HepG2 (cell line): ENCODE data around the gene CAMKV. TPM values are rescaled to one million over a fixed set of nuclear protein-coding genes. Genes with fewer than 3 reads are reported as not detected.

Experiments used
- ATAC-seq: fragments of 200-7000 bp; cut with Tn5 transposase; 3 replicates; pipeline ENCODE4 v1.9.1; 2020; ENCODE audit warnings: mild to moderate bottlenecking, moderate library complexity
- BruUV-seq: library from RNA; stranded (reverse); fragments of 400-500 nt; replicated peaks from 2 replicates; lab custom pipeline; 2021; lab: Mats Ljungman, UMichigan
- CTCF ChIA-PET: fragments of 300-600 bp; formaldehyde crosslinking; extraction: SDS; loops from one replicate; lab custom pipeline; 2021; ENCODE audit warnings: low total read pairs, inconsistent platforms, low intra/inter-chr PET ratio; lab: Yijun Ruan, JAX
- POLR2A ChIA-PET: fragments of 350-600 bp; sonication (Branson Sonifier 250); formaldehyde crosslinking; loops from one replicate; lab custom pipeline; 2020; ENCODE audit warnings: antibody characterized with exemption, inconsistent platforms; lab: Yijun Ruan, JAX
- DNase-seq: peaks from one replicate; pipeline ENCODE4 v3.0.0-alpha.2; 2015; ENCODE audit warnings: low spot score
- FAIRE-seq: peaks from 3 replicates; lab custom pipeline; 2011; peaks lifted over from hg19 to GRCh38; lab: Jason Lieb, UNC
- H2AFZ ChIP-seq: one replicate; pipeline ENCODE4 v1.6.1; 2011; ENCODE audit warnings: low read length, inconsistent platforms
- H3K27ac ChIP-seq: fragments of 300-600 bp; 3 replicates; pipeline ENCODE4 v1.8.0; 2011; ENCODE audit warnings: mixed run types, mild to moderate bottlenecking, mixed read lengths, low read length, inconsistent platforms; ENCODE audit not compliant: insufficient read depth; ENCODE audit errors: extremely low read length
- H3K27me3 ChIP-seq, 2 experiments: fragments of 200-600 bp in 1 of 2; 2 replicates in 1 of 2; 3 replicates in 1 of 2; pipeline versions ENCODE4 v1.6.0 to v1.8.0; 2011; ENCODE audit warnings: low read length in 2 of 2, mild to moderate bottlenecking in 2 of 2, moderate library complexity in 2 of 2, inconsistent platforms in 1 of 2; ENCODE audit not compliant: insufficient read depth in 2 of 2, control insufficient read depth in 1 of 2
- H3K36me3 ChIP-seq, 2 experiments: fragments of 200-600 bp in 1 of 2; replicated peaks in 1 of 2; 2 replicates in 1 of 2; 3 replicates in 1 of 2; pipeline versions ENCODE4 v1.5.1 to v1.8.0; 2011; ENCODE audit warnings: low read length in 2 of 2, inconsistent platforms in 1 of 2; ENCODE audit not compliant: insufficient read depth in 2 of 2, control insufficient read depth in 1 of 2
- H3K4me1 ChIP-seq: 2 replicates; pipeline ENCODE4 v1.5.1; 2012; ENCODE audit warnings: low read length, inconsistent platforms; ENCODE audit not compliant: insufficient read depth
- H3K4me2 ChIP-seq: 2 replicates; pipeline ENCODE4 v1.6.0; 2011; ENCODE audit warnings: low read depth, low read length, inconsistent platforms
- H3K4me3 ChIP-seq, 3 experiments: fragments of 200-600 bp in 1 of 3; sonication (generic), shearing (Covaris generic) in 1 of 3; replicated peaks in 1 of 3; 2 replicates each; pipeline ENCODE4 v1.5.1; 2011 to 2016; ENCODE audit warnings: low read length in 3 of 3, inconsistent platforms in 2 of 3, low read depth in 2 of 3, mild to moderate bottlenecking in 2 of 3, control low read depth in 1 of 3, mixed read lengths in 1 of 3; ENCODE audit not compliant: insufficient read depth in 1 of 3
- H3K79me2 ChIP-seq: one replicate; pipeline ENCODE4 v1.6.1; 2011; ENCODE audit warnings: low read length, inconsistent platforms; ENCODE audit not compliant: insufficient read depth
- H3K9ac ChIP-seq: 2 replicates; pipeline ENCODE4 v1.6.0; 2011; ENCODE audit warnings: mild to moderate bottlenecking, low read depth, low read length, inconsistent platforms; ENCODE audit not compliant: insufficient read depth
- H3K9me3 ChIP-seq: 2 replicates; pipeline ENCODE4 v1.5.1; 2012; ENCODE audit warnings: mild to moderate bottlenecking, low read length
- H4K20me1 ChIP-seq: 2 replicates; pipeline ENCODE4 v1.6.0; 2011; ENCODE audit warnings: inconsistent platforms, mild to moderate bottlenecking, low read length, moderate library complexity; ENCODE audit not compliant: insufficient read depth
- MYNN ChIP-seq: sonication (generic); formaldehyde crosslinking; IDR thresholded peaks from 2 replicates; pipeline ENCODE4 v1.4.0; 2020; ENCODE audit warnings: mild to moderate bottlenecking, low read depth, missing genetic modification reagents
- NFYB ChIP-seq: sonication (generic); formaldehyde crosslinking; IDR thresholded peaks from 2 replicates; pipeline ENCODE4 v1.4.0; 2020; ENCODE audit warnings: missing genetic modification reagents
- NFYC ChIP-seq: IDR thresholded peaks from 2 replicates; pipeline ENCODE4 v1.6.1; 2016; ENCODE audit warnings: missing genetic modification reagents, missing compliant biosample characterization
- SNAI1 ChIP-seq: sonication (generic); formaldehyde crosslinking; IDR thresholded peaks from 2 replicates; pipeline ENCODE4 v1.5.0; 2020; ENCODE audit warnings: mild to moderate bottlenecking, missing genetic modification reagents, borderline replicate concordance
- TCF7 ChIP-seq: sonication (generic); IDR thresholded peaks from 2 replicates; pipeline ENCODE4 v1.6.1; 2016; ENCODE audit warnings: antibody characterized with exemption, low read depth
- ZBTB1 ChIP-seq: sonication (generic); formaldehyde crosslinking; IDR thresholded peaks from 2 replicates; pipeline ENCODE4 v1.4.0; 2020; ENCODE audit warnings: missing genetic modification reagents, borderline replicate concordance
- ZNF232 ChIP-seq: sonication (generic); formaldehyde crosslinking; IDR thresholded peaks from 2 replicates; pipeline ENCODE4 v1.4.0; 2020; ENCODE audit warnings: missing genetic modification reagents, borderline replicate concordance
- ZNF746 ChIP-seq: sonication (generic); formaldehyde crosslinking; IDR thresholded peaks from 2 replicates; pipeline ENCODE4 v1.8.0; 2022; ENCODE audit warnings: mild to moderate bottlenecking, missing genetic modification reagents
- ZNF761 ChIP-seq: sonication (generic); formaldehyde crosslinking; conservative IDR thresholded peaks from 2 replicates; pipeline ENCODE4 v1.4.0; 2020; ENCODE audit warnings: mild to moderate bottlenecking, missing genetic modification reagents
- WGBS: methylation state at CpG from one replicate; pipeline ENCODE4 v1.1.6; 2017; ENCODE audit warnings: low lambda C conversion rate; 5-methylcytosine and 5-hydroxymethylcytosine counted together
- in situ Hi-C: cut with HindIII; loops from 2 replicates; pipeline ENCODE4 v1.10.0; 2017; ENCODE audit warnings: low pct_unique_long_range_greater_than_20kb; ENCODE audit not compliant: extremely low pct_ligation_motif_present
- intact Hi-C: fragments of 100-400 bp; cut with micrococcal nuclease; formaldehyde crosslinking; loops from one replicate; pipeline ENCODE4 v1.10.0; 2022; ENCODE audit not compliant: unreplicated experiment
- polyA plus RNA-seq, 8 experiments: library from polyadenylated mRNA; depleted of rRNA in 3 of 8; stranded (reverse) in 7 of 8; unstranded in 1 of 8; fragments of >200 nt; fragmentation: Illumina TruSeq in 4 of 8; extraction: Trizol in 4 of 8; gene quantifications; 2 replicates each; pipeline versions ENCODE4 v1.2.1 to v1.2.3, GENCODE V29; 2011 to 2016; ENCODE audit warnings: low read depth in 4 of 8, missing spikeins in 1 of 8, mixed read lengths in 1 of 8; ENCODE audit not compliant: insufficient read depth in 1 of 8
- total RNA-seq, 5 experiments: library from RNA; depleted of rRNA; stranded (reverse); fragments of >200 nt; fragmentation: Illumina TruSeq; extraction: Trizol; gene quantifications; 2 replicates each; pipeline ENCODE4 v1.2.3, GENCODE V29; 2016; ENCODE audit warnings: low read depth in 1 of 5
- TF ChIP-seq, protein P1 (sequence below): sonication (generic); formaldehyde crosslinking; IDR thresholded peaks from 2 replicates; pipeline ENCODE4 v1.5.0; 2020; ENCODE audit warnings: mild to moderate bottlenecking, missing genetic modification reagents
- TF ChIP-seq, protein P2 (sequence below): sonication (generic); formaldehyde crosslinking; IDR thresholded peaks from 2 replicates; pipeline ENCODE4 v1.8.1; 2023; ENCODE audit warnings: mild to moderate bottlenecking, missing genetic modification reagents, borderline replicate concordance
- TF ChIP-seq, protein P3 (sequence below): sonication (generic); formaldehyde crosslinking; IDR thresholded peaks from 2 replicates; pipeline ENCODE4 v1.9.0; 2022; ENCODE audit warnings: low read depth, missing genetic modification reagents
- TF ChIP-seq, protein P4 (sequence below), 2 experiments: sonication (generic) in 1 of 2; formaldehyde crosslinking in 1 of 2; IDR thresholded peaks; 2 replicates each; pipeline versions ENCODE4 v1.5.1 to v1.6.1; 2011 to 2020; ENCODE audit warnings: borderline replicate concordance in 1 of 2, low read depth in 1 of 2, low read length in 1 of 2, mild to moderate bottlenecking in 1 of 2, missing genetic modification reagents in 1 of 2, moderate library complexity in 1 of 2

Gene CAMKV
- total and polyA plus RNA-seq, 2 of the 13 experiments (the other 11 are each of a cell fraction or from before 2014, with no cell fraction given), result 0.13 to 0.15 TPM

DNA sequence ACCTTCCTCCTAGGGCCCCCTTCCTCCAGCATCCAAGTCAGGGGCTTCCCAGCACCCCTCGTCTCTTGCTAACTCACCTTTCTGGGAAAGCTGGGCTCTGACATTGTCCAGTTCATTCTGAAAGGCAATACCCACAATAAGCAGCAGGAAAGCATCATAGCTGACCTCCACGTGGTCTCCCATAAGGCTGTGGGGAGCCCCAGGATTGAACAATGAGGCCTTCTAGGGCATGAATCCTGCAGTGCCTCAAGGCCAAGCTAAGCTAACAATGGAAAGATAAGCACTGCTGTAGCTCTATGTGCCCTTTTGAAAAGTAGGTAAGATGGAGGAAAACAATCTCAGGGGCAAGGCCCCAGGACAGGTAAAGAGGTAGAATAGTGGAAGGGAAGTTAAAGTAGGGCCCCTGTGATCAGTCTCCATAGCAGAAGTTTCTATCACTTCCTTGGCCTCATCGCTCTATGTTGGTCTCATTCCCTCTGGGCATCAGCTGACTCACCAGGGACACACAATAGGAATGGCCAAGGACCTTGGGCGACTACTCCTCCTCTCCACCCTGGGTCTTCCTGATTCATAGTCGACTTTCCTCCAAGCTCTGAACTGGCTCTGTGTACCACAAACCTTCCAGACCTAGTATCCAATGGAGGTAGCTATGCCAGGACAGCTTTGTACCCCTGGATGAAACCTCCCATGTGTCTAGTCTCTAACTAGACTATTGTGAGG, 25.1 kb downstream of the CAMKV start (continued):
- TF ChIP-seq, protein P1, sequence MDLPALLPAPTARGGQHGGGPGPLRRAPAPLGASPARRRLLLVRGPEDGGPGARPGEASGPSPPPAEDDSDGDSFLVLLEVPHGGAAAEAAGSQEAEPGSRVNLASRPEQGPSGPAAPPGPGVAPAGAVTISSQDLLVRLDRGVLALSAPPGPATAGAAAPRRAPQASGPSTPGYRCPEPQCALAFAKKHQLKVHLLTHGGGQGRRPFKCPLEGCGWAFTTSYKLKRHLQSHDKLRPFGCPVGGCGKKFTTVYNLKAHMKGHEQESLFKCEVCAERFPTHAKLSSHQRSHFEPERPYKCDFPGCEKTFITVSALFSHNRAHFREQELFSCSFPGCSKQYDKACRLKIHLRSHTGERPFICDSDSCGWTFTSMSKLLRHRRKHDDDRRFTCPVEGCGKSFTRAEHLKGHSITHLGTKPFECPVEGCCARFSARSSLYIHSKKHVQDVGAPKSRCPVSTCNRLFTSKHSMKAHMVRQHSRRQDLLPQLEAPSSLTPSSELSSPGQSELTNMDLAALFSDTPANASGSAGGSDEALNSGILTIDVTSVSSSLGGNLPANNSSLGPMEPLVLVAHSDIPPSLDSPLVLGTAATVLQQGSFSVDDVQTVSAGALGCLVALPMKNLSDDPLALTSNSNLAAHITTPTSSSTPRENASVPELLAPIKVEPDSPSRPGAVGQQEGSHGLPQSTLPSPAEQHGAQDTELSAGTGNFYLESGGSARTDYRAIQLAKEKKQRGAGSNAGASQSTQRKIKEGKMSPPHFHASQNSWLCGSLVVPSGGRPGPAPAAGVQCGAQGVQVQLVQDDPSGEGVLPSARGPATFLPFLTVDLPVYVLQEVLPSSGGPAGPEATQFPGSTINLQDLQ (CRISPR knock-in tag), result no peak

DNA sequence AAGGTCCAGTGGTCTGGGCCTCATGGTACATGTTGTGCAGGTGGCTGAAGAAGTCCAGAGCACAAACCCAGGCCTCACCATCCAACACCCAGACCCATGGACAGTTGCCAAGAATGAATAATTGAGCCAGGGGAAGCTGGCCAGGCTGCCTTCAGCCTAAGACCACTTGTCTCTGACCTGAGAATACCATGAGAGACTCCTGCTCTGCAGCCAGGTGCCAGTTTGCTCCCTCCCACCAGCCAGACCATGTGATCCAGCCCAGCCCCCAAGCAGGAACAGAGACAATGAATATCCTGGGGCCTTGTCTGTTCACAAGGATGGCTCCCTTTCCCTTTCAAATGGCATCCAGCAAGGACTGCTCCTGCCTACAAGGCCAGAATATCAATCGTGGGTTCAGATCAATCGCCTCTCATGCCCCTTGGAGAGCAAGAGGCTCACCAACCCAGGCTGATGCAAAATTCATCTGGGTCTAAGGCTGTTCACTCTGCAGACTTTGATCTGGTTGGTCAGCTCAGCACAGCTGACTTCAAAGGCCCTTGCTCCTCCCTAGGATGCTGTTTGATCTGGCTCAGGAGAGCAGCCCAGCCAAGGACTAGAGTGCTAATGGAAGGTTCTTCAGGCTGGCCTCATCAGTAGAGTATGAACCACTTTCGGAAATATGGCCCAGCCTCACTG, 26.7 kb downstream of the CAMKV start:
- no peaks in the 10 kb centered on the region for H3K9me3 ChIP-seq
- H3K27ac ChIP-seq, result no peak overlapping the region
- POLR2A ChIA-PET, result interaction anchor here (1.1 kb wide), 1 partner anchor 35 kb away, joined by 3 read pairs; no protein-coding TSS in a partner anchor
- ATAC-seq (peak; percentile 21; the same call in 2 of the 3 replicates), DNase-seq (no peak), FAIRE-seq (no peak)
- H3K36me3 ChIP-seq, result peaks cover 2 to 26% of the 10 kb centered on the region in 2 experiments; a peak in 3 of 5 replicates
- H2AFZ ChIP-seq, result no peak overlapping the region
- TSS peak; percentile 22 for BruUV-seq
- in situ Hi-C loops (loop anchor here (5.0 kb wide), 2 partner anchors 36 to 64 kb away; no protein-coding TSS in a partner anchor), intact Hi-C loops (no loop called here)
- H3K9ac ChIP-seq, result no peak overlapping the region
- no peaks in the 10 kb centered on the region for H4K20me1 ChIP-seq
- H3K4me2 ChIP-seq, result no peak overlapping the region
- peaks cover 54% of the 10 kb centered on the region for H3K4me1 ChIP-seq
- H3K79me2 ChIP-seq, result no peaks in the 10 kb centered on the region
- H3K27me3 ChIP-seq, result no peaks in the 10 kb centered on the region
- CTCF ChIA-PET, result interaction anchor here (2.4 kb wide), 1 partner anchor 63 kb away, joined by 8 read pairs; no protein-coding TSS in a partner anchor
- WGBS, result 88% methylated on average over 2 of the region's 3 CpGs
- no peak overlapping the region for H3K4me3 ChIP-seq
- TF ChIP-seq MYNN (CRISPR knock-in tag) (no peak), NFYB (CRISPR knock-in tag) (peak; percentile 39; the same call in 1 of the 2 replicates), SNAI1 (CRISPR knock-in tag) (no peak), NFYC (CRISPR knock-in tag) (0 out of 2 replicates have a peak, but pooled peaks have one; percentile 19), ZNF761 (CRISPR knock-in tag) (no peak), ZNF232 (CRISPR knock-in tag) (no peak), ZBTB1 (CRISPR knock-in tag) (no peak), ZNF746 (CRISPR knock-in tag) (0 out of 2 replicates have a peak, but pooled peaks have one; percentile 4), TCF7 (peak; percentile 46; the same call in 1 of the 2 replicates)
- TF ChIP-seq, protein P2, sequence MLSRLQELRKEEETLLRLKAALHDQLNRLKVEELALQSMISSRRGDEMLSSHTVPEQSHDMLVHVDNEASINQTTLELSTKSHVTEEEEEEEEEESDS (CRISPR knock-in tag), result no peak
- TF ChIP-seq, protein P3, sequence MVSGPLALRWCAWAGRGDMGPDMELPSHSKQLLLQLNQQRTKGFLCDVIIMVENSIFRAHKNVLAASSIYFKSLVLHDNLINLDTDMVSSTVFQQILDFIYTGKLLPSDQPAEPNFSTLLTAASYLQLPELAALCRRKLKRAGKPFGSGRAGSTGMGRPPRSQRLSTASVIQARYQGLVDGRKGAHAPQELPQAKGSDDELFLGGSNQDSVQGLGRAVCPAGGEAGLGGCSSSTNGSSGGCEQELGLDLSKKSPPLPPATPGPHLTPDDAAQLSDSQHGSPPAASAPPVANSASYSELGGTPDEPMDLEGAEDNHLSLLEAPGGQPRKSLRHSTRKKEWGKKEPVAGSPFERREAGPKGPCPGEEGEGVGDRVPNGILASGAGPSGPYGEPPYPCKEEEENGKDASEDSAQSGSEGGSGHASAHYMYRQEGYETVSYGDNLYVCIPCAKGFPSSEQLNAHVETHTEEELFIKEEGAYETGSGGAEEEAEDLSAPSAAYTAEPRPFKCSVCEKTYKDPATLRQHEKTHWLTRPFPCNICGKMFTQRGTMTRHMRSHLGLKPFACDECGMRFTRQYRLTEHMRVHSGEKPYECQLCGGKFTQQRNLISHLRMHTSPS (CRISPR knock-in tag), result no peak
- TF ChIP-seq, protein P4, sequence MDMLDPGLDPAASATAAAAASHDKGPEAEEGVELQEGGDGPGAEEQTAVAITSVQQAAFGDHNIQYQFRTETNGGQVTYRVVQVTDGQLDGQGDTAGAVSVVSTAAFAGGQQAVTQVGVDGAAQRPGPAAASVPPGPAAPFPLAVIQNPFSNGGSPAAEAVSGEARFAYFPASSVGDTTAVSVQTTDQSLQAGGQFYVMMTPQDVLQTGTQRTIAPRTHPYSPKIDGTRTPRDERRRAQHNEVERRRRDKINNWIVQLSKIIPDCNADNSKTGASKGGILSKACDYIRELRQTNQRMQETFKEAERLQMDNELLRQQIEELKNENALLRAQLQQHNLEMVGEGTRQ (IDR thresholded peaks at IDR 0.05; ENCODE audit: low read depth, low read length), result peak; percentile 44; the same call in 1 of the 2 replicates
- TF ChIP-seq, protein P4 (CRISPR knock-in tag; IDR thresholded peaks at IDR 0.05; ENCODE audit: borderline replicate concordance), result no peak; the same call in 1 of the 2 replicates
